Measurements from ENCODE around the gene PTRH2. TPM values are rescaled to one million over a fixed set of nuclear protein-coding genes. Genes with fewer than 3 reads are reported as not detected.

The PTRH2 gene
- total and polyA plus RNA-seq, 2 experiments from 2014 or later: 21.9 to 31.7 TPM

DNA sequence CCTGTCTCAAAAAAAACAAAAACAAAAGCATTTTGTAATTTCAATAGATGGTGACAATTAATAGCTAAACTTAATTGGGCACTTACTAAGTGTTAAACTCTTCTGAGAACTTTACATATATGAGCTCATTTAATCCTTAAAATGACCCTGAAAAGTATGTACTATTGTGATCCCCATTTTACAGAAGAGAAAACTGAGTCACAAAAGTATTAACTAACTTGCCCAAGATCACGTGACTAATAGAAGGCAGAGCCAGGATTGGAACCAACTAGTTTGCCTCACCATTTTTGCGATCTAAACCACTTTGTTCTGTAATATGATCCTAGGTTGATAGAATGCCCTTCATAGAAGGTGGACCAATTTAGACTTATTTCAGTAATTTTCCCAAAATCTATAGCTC is 26.5 kb upstream of the PTRH2 start:
- Histone ChIP-seq H3K36me3 (replicated peaks; ENCODE audit: insufficient read depth, low read depth) (no peaks in the 10 kb centered on the region), H3K27ac (no peak overlapping the region), H2AFZ (no peak overlapping the region), H3K4me2 (no peak overlapping the region), H4K20me1 (ENCODE audit: insufficient read depth, poor library complexity, severe bottlenecking) (no peaks in the 10 kb centered on the region), H3K79me2 (peaks cover 55% of the 10 kb centered on the region), H3K9me2 (replicated peaks; ENCODE audit: insufficient read depth) (no peaks in the 10 kb centered on the region), H3K4me3 (no peak overlapping the region), H3K9me3 (ENCODE audit: low read depth) (no peaks in the 10 kb centered on the region), H3K27me3 (no peaks in the 10 kb centered on the region), H3K4me1 (ENCODE audit: insufficient read depth) (peaks cover 5% of the 10 kb centered on the region)
- DNase-seq (ENCODE audit: low spot score): no peak
- 100% methylated on average over 2 of the region's 2 CpGs for WGBS (ENCODE audit: low lambda C conversion rate, missing lambda C conversion rate)
- TF ChIP-seq EZH2 (IDR thresholded peaks at IDR 0.05; ENCODE audit: borderline replicate concordance) (no peak), EZH2phosphoT487 (IDR thresholded peaks at IDR 0.05; ENCODE audit: low read depth, severe bottlenecking, unreplicated experiment) (no peak)
- TF ChIP-seq, protein P1, sequence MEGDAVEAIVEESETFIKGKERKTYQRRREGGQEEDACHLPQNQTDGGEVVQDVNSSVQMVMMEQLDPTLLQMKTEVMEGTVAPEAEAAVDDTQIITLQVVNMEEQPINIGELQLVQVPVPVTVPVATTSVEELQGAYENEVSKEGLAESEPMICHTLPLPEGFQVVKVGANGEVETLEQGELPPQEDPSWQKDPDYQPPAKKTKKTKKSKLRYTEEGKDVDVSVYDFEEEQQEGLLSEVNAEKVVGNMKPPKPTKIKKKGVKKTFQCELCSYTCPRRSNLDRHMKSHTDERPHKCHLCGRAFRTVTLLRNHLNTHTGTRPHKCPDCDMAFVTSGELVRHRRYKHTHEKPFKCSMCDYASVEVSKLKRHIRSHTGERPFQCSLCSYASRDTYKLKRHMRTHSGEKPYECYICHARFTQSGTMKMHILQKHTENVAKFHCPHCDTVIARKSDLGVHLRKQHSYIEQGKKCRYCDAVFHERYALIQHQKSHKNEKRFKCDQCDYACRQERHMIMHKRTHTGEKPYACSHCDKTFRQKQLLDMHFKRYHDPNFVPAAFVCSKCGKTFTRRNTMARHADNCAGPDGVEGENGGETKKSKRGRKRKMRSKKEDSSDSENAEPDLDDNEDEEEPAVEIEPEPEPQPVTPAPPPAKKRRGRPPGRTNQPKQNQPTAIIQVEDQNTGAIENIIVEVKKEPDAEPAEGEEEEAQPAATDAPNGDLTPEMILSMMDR (IDR thresholded peaks at IDR 0.05; ENCODE audit: poor library complexity): no peak

DNA sequence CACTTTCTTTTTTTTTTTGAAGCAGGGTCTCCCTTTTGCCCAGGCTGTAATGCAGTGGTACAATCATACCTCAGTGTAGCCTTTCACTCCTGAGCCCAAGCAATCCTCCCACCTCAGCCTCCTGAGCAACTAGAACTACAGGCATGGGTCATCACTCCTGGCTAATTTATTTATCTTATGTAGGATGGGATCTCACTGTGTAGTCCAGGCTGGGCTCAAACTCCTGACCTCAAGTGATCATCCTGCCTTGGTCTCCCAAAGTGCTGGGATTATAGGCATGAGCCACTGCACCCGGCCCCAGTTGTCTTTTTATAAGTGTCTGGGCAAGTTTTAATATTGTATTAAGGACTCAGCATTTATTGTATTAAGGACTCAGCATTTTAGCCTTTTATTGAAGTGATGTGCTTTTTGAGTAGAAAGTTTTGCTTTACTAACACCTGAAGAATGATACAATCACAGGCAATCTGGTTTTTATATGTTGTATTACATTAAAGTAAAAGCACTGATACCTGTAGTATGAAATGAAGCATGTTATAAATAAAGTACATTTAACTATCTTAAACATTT is 23.1 kb upstream of the PTRH2 start:
- Histone ChIP-seq H3K27me3 (no peaks in the 10 kb centered on the region), H3K9me3 (ENCODE audit: low read depth) (no peaks in the 10 kb centered on the region), H4K20me1 (ENCODE audit: insufficient read depth, poor library complexity, severe bottlenecking) (peaks cover under 1% of the 10 kb centered on the region), H3K4me2 (no peak overlapping the region), H3K9me2 (replicated peaks; ENCODE audit: insufficient read depth) (no peaks in the 10 kb centered on the region), H3K4me3 (no peak overlapping the region), H3K79me2 (peaks cover 84% of the 10 kb centered on the region), H3K36me3 (replicated peaks; ENCODE audit: insufficient read depth, low read depth) (no peaks in the 10 kb centered on the region), H3K27ac (no peak overlapping the region), H2AFZ (no peak overlapping the region), H3K4me1 (ENCODE audit: insufficient read depth) (peaks cover 5% of the 10 kb centered on the region)
- DNase-seq (ENCODE audit: low spot score): no peak
- 90% methylated on average over 1 of the region's 1 CpG for WGBS (ENCODE audit: low lambda C conversion rate, missing lambda C conversion rate)
- TF ChIP-seq EZH2phosphoT487 (IDR thresholded peaks at IDR 0.05; ENCODE audit: low read depth, severe bottlenecking, unreplicated experiment): no peak
- TF ChIP-seq, protein P1 (IDR thresholded peaks at IDR 0.05; ENCODE audit: poor library complexity): no peak
- TF ChIP-seq EZH2 (IDR thresholded peaks at IDR 0.05; ENCODE audit: borderline replicate concordance): no peak

DNA sequence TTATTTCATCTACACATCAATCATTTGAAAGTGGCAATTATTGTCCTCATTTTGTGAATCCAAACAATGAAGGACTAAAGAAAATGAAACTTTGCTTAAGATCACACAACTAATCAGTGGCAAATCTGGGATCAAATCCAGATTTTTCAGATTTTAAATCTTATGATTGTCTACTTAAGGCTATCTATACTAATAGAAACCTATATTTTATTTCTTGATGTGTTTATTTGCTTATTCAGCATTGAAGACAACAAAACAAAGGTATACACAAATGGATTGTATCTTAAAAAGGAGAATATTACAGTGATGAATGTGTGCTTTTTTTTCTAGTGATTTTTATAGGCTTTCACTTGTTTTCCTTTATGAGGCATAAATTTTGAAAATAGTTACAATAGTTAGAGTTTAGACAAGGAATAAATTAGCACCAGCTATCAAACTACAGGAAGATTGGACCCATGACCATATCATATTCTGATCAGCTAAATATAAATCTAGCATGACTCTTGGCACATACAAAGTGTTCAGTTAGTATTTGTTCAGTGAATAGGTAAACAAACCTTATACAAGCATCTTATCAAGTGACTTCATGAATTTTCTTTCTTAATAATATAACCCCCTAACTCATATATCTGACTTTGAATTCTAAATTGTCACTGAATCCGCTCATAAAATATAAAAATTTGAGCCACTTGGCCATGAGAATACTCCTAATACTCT is 20.7 kb upstream of the PTRH2 start:
- H3K27ac ChIP-seq: no peak overlapping the region
- H3K79me2 ChIP-seq: peaks cover 91% of the 10 kb centered on the region
- H3K9me2 ChIP-seq (replicated peaks; ENCODE audit: insufficient read depth): no peaks in the 10 kb centered on the region
- DNase-seq (ENCODE audit: low spot score): no peak
- H3K4me1 ChIP-seq (ENCODE audit: insufficient read depth): peaks cover 15% of the 10 kb centered on the region
- H3K9me3 ChIP-seq (ENCODE audit: low read depth): no peaks in the 10 kb centered on the region
- WGBS (ENCODE audit: low lambda C conversion rate, missing lambda C conversion rate): 100% methylated on average over 1 of the region's 1 CpG
- H3K4me3 ChIP-seq: no peak overlapping the region
- H3K36me3 ChIP-seq (replicated peaks; ENCODE audit: insufficient read depth, low read depth): no peaks in the 10 kb centered on the region
- H2AFZ ChIP-seq: no peak overlapping the region
- no peaks in the 10 kb centered on the region for H3K27me3 ChIP-seq
- TF ChIP-seq, protein P1 (IDR thresholded peaks at IDR 0.05; ENCODE audit: poor library complexity): no peak
- no peak for TF ChIP-seq EZH2phosphoT487 (IDR thresholded peaks at IDR 0.05; ENCODE audit: low read depth, severe bottlenecking, unreplicated experiment)
- TF ChIP-seq EZH2 (IDR thresholded peaks at IDR 0.05; ENCODE audit: borderline replicate concordance): no peak
- no peak overlapping the region for H3K4me2 ChIP-seq
- H4K20me1 ChIP-seq (ENCODE audit: insufficient read depth, poor library complexity, severe bottlenecking): peaks cover 6% of the 10 kb centered on the region
